LHCN-M2 (cell line): ENCODE data around the gene HSPA1L. TPM values are rescaled to one million over a fixed set of nuclear protein-coding genes. Genes with fewer than 3 reads are reported as not detected.
"Not testable (repeated sequence)": the region's sequence is repeated elsewhere in the genome, so short reads cannot be mapped to it uniquely, and the experiment has no call there.

Experiments
- DNase-seq: peaks from one replicate; pipeline ENCODE4 v3.0.0-alpha.2; 2012; ENCODE audit warnings: low read depth
- total RNA-seq: library from RNA; depleted of rRNA; stranded (reverse); fragments of >200 nt; gene quantifications from 2 replicates; pipeline ENCODE4 v1.2.3, GENCODE V29; 2014

Gene HSPA1L
- total RNA-seq, 1 experiment from 2014 or later: 1.5 TPM

DNA sequence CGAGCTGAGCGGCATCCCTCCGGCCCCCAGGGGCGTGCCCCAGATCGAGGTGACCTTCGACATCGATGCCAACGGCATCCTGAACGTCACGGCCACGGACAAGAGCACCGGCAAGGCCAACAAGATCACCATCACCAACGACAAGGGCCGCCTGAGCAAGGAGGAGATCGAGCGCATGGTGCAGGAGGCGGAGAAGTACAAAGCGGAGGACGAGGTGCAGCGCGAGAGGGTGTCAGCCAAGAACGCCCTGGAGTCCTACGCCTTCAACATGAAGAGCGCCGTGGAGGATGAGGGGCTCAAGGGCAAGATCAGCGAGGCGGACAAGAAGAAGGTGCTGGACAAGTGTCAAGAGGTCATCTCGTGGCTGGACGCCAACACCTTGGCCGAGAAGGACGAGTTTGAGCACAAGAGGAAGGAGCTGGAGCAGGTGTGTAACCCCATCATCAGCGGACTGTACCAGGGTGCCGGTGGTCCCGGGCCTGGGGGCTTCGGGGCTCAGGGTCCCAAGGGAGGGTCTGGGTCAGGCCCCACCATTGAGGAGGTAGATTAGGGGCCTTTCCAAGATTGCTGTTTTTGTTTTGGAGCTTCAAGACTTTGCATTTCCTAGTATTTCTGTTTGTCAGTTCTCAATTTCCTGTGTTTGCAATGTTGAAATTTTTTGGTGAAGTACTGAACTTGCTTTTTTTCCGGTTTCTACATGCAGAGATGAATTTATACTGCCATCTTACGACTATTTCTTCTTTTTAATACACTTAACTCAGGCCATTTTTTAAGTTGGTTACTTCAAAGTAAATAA lies 2.2 kb upstream of the HSPA1L start:
- DNase-seq: not testable (repeated sequence)

DNA sequence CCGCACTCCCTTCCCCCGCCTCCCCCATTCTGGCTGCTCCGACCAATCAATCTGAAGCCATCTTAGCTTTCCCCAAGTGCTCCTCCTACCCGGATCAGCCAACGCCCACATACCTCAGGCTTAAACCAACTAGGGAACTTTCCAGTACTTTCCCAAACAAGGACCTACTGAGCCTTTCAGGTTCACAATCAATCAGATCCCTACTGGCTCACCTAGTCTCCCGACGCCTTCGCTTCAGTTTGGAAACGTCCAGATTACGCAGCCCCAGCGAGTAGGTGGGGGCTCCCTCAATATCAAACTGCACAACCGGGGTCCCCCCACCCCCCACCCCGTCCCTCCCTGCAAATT lies 432 bp downstream of the HSPA1L start:
- DNase-seq: peak; percentile 97

DNA sequence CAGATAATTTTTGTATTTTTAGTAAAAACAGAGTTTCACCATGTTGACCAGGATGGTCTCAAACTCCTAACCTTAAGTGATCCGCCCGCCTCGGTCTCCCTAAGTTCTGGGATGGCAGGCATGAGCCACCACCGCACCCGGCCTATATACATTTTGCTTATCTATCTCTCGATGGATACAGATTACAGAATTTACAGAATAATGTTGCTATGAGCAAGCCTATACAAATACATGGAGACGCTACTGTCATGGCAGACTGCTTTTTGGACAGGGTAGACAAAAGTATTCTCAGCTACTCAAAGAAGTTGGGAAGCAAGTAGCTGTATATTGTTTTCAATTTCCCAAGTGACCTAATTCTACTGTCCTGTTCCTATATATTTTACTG lies 1.6 kb downstream of the HSPA1L start:
- no peak for DNase-seq

DNA sequence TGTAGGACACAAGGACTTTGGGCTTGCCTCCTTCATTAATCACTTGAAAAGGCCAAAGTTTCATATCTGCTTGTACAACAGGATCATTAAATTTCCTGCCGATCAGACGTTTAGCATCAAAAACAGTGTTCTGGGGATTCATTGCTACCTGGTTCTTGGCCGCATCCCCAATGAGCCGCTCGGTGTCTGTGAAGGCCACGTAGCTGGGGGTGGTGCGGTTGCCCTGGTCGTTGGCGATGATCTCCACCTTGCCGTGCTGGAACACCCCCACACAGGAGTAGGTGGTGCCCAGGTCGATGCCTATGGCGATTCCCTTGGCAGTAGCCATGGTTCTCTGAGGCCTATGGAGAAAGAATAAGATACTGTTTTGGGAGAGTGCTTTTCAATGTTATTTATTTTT lies 3.4 kb downstream of the HSPA1L start:
- DNase-seq: no peak

DNA sequence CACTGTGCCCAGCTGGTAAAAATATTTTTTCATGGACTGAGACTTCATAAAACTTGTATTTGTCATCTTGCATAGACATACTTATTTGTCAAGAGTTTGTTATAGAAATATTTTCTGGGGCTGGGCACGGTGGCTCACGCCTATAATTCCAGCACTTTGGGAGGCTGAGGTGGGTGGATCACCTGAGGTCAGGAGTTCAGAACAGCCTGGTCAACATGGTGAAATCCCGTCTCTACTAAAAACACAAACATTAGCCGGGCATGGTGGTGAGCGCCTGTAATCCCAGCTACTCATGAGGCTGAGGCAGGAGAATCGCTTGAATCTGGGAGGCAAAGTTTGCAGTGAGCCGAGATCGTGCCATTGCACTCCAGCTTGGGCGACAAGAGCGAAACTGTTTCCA lies 6.5 kb downstream of the HSPA1L start:
- DNase-seq: not testable (repeated sequence)

DNA sequence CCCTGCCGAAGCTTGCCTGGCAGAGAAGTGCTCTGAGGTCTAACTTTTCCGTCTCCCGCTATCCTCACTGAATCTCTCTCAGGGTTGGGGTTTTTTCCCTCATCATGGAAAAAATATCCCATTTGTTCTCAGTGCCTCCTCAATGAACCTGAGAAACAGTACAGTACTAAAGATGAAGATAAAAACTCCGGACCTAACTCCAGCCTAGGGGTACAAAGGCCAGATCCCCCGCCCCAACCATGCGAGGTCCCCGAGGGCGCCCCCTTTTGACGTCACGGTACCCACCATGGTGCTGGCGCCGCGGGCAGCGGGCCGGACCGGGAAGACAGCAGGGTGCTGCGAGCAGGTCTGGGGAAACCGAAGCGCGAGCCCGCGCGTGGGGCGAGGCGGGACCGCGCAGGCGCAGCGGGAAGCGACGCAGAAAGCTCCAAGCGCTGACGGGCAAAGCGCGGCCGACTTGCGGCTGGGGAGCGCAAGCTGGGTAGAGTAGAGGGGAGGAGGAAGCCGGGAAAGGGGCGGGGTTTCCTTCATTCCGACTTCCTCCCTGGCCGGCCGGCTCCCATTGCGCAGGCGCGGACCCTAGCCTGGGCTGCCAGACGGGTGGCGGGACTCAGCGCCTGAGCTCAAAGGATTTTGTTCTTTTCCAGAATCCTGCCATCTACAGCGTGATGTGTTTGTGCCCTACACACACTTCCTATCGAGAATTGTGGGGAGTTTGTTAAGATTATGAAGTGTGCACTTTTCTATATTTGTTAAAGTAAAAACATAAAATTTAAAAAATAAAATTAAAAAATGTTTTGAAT lies 8.4 kb downstream of the HSPA1L start, which contains the start of gene LSM2:
Gene LSM2 (minus strand): TSS at position 497 of the 803 bp plus-strand sequence. CDS start 209 bp downstream, at position 288.
- DNase-seq: peak; percentile 96

DNA sequence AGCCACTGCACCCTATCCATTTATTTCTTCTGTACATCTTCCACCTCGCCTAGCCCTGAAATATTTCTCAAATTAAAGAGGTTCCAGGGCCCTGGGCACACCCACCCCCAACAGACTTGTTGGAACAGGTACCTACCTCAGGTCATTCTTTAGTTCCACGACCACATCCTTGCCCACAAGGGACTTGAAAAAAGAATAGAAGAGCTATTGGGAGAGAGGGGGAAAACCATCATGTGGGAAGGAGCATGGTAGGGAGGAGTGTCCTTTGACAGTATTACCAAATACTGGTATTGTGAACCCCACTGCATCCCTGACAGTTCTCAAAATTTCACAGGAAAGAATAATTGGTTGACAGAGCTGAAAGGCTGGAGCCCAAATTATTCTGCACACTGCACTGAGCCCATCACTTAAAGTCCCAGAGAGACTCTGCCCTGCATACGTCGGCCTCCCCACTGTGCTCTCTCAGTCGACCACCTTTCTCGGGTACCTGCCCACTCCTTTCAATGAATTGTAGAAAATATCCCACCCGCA lies 9.1 kb downstream of the HSPA1L start:
- DNase-seq: no peak

DNA sequence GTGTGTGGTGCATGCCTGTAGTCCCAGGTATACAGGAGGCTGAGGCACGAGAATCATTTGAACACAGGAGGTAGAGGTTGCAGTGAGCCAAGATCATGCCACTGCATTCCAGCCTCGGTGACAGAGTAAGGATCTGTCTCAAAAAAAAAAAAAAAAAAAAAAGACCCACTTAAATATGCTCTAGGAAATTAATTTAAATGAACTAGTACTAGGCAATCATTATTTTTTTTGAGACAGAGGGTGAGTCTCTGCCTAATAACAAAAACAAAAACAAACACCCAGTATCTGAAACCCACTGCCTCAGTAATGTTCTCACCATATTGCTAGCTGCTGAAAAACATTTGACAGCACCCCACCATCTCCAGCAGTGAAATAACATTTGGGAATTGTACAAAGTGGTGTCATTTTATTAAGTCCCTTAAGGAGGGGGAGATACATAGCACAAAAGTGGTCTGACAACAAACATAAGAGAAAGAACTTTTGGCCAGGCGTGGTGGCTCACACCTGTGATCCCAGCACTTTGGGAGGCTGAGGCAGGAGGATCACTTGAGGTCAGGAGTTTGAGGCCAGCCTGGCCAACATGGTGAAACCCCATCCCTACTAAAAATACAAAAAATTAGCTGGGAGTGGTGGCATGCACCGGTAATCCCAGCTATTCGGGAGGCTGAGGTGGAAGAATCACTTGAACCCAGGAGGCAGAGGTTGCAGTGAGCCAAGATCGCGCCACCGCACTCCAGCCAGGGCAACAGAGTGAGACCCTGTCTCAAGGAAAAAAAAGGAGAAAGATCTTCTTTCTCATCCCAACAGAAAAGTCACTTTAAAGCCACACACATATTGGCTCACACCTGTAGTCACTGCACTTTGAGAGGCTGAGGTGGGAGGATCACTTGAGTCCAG lies 13.8 kb downstream of the HSPA1L start:
- not testable (repeated sequence) for DNase-seq

DNA sequence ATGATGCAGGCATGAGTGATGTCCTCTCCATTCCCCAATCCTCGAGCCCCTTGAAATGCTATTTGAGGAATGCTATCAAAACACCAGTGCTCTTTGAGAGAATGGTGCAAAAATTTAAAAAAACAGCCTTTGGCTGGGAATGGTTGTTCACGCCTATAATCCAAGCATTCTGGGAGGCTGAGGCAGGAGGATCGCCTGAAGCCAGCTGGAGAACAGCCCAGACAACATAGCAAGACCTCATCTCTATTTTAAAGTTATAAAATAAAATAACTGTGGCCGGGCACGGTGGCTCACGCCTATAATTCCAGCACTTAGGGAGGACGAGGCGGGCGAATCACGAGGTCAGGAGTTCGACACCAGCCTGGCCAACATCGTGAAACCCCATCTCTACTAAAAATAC lies 15.3 kb downstream of the HSPA1L start:
- DNase-seq: no peak

DNA sequence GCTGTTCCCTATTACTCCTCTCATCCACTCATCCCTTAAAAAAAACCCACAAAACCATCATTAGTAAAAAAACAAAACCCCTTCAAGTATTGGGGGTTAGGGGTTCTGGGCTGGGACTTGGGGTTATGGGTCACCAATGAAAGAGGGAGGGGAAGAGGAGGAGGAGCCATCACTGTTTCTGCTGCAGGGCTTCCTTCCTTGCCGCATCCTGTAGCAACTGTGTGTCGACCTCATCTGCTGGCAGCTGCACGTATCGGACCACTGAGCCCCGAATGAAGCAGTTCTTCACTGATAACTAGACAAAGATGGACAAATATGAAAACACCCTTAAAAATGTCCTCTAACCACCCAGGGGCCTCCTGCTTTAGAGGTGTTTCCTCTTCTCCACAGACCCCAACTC lies 17.5 kb downstream of the HSPA1L start:
- DNase-seq: no peak

DNA sequence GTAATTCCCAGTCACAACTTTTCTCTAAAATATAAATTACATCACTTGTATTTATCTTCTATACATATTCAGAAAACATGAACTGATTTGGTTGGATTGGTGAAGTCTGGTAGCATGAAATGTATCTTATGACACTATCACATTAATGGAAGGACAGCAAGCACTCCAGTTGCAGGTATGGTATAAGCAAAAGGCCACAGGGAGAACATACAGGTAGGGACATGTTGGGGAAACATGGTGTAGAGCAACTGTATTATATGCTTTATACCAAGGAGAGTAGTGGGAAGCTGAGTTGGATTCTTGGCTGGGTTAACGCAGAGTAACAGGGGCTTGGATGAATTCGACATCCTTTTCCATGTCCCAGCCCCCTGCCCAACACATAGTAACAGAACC lies 18.1 kb downstream of the HSPA1L start:
- no peak for DNase-seq

DNA sequence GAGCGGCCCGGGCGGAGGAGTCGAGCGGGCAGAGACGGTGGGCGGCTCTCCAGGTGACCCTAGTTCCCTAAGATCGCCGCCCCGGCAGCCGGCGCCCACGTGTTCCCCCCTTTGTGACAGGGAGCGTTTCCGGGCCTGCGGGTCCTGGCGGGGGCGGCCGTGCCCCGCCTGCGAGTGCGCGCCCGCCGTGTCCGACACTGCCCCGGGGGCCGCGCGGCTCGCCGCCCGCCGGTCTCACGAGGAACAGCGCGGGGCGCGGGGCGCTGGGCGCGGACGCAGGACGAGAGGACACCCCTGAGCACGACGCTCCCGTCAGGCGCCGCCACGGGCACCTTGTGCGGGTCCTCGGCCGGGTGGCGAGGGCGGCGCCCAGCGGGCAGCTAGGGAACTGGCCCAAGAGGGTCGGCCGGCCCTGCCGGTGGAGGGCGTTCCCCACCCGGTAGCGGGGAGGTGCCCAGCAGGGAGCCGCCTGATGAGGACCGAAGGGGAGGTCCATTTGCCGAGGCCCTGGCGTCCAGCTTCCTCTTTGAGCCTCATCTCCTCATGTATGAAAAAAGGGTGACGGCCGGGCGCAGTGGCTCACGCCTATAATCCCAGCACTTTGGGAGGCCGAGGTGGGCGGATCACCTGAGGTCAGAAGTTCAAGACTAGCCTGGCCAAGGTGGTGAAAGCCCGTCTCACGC lies 19.3 kb downstream of the HSPA1L start, which contains the start of gene VARS1:
Gene VARS1 (minus strand): TSS at position 137 of the 683 bp plus-strand sequence. CDS start 535 bp downstream, outside the sequence.
- DNase-seq: peak; percentile 84

DNA sequence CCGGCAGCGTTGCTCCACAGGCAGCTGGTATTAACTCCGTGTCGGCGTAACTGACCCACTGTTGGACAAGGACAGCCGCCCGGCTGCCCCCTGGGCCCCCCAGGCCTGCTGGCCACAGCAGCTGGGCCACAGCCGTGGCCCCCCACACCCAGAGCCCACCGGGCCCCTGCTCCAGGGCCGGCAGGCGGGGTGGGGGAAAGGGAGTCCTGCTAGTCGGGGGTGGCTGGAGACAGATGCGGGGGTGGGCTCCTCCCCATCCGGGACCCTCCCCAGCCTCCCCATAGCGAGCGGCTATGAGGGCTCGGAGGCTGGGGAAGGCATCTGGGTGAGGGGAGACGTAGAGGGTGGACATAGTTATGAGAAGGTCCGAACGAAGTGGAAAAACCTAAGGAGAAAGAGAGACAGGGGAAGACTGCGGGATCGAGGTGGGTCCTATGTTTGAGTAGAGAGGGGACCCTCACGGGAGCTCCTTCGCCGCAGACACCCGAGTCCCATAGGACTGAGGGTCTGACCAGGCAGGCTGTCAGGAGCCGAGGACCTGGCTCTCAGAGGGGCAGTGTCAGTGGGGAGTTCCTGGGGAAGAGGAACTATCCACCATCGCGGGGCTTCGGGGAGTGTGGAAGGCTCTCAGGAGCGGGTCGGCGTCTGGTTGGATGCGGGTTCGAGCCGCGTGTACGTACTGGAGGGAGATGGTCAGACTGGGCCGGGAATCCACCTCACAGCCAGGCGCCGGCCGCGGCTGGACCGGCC lies 20.0 kb downstream of the HSPA1L start:
- no peak for DNase-seq

DNA sequence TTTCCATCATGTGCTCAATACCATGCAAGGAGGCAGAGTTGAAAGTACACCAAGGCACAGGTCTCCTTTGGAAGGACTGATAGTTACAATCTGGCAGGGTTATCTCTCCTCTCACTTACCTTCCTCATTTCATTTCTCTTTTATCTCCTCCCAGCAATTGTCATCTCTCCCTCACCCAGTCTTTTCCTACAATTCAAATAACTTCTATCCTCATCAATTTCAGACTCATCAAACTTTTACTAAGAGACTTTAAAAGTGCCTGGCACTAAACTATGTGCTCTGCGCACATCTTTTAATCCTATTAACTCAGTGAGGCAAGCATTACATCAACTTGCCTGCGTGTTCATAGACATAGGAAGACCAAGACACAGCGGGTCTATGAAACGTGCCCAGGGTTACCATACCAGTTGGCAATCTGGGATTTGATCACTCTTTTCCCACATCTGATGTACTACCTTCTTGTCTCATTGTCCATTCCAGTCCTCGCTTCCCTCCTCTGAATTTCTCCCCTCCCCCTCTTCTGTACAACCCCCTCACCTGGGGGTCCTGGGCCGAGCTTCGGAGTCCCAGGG lies 20.7 kb downstream of the HSPA1L start:
- DNase-seq: peak; percentile 25

DNA sequence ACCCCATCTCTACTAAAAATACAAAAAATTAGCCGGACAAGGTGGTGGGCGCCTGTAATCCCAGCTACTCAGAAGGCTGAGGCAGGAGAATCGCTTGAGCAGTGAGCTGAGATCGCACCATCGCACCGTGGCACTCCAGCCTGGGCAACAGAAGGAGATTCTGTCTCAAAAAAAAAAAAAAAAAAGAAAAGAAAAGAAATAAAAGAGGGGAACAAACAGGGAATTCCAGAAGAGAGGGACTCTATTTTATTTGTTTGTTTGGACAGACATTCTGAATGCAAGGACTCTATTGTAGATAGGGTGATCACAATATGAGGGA lies 21.2 kb downstream of the HSPA1L start:
- not testable (repeated sequence) for DNase-seq

DNA sequence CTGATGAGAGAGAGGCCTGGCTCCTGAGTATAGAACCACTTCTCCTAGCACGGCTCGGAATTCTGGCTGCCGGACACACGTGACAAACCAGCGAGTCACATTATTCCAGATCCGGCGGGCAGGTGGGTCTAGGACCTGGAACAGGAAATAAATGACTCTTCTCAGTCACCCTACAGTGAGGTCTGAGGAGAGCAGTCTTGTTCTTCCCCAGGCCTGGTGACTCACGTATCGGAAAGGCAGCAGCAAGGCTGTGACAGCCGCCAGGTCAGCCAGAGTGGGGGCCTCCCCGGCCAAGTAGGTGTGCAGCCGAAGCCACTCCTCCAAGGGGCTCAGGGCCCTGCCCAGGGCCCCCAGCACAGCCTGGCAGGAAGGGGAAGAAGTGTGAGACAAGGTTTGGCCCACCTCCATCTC lies 22.3 kb downstream of the HSPA1L start:
- DNase-seq: no peak

DNA sequence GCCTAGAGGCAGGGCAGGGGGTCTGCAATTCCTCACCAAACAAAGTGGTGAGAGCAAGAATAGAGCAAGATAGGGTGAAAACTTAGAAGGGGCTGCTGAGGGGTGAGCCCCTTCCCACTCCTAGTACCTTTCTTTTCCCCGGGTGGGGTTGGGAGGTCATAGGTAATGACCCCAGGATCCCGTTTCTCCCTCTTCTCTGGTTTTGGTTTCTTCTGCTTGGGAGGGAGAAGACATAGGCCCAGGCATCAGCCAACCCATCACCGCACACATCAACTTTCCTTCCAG lies 23.1 kb downstream of the HSPA1L start:
- no peak for DNase-seq

DNA sequence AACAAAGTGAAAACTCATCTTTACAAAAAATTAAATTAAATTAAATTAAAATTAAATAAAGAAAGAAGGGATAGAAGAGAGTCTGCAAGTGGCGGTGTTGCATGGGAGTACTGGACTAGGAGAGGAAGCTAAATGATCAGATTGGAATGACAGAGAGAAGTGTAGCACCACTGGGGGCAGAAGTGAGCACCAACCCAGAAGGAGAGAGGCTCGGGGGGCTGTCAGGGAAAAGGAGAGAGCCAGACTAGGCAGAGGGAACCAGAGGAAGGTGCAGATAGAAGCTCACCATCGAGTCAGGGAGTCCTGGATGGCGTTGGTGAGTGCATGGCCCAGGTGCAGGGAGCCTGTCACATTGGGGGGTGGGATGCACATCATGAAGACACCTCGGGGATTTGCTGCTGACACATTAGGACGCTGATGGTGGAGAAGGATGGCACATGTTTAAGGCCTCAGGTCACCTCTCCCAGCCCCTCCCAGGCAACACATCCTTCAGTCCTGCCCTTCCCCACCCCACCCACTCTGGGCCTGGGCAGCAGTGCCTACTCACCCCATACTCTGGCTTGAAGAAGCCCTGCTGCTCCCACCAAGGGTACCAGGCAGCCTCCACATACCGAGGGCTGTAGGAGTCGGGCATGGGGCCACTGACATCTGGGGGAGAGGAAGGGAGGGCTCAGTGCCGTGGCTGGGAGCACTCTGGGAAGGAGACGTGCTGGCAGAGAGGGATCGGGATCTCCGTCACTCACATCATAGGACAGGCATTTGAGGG lies 23.6 kb downstream of the HSPA1L start:
- DNase-seq: peak; percentile 54

DNA sequence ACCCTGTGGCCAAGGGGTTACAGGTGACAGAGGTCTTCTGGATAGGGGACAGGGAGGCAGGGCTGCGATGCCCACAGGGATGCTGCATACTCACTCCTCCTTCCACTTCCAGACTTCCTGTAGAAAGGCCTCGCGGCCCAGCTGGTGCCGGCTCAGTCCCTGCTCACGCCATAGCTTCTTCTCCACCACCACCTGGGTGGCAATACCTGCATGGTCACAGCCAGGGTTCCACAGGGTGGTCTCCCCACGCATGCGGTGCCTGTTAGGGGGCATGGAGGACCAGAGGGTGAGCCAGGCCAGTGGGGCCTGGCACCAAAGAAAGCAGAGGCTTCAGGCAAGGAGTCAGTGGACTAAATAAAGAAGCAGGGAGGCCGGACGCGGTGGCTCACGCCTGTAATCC lies 29.6 kb downstream of the HSPA1L start:
- DNase-seq: no peak
